GM12878 (cell line): ENCODE measurements around the gene TUT1. TPM values are rescaled to one million over a fixed set of nuclear protein-coding genes. Genes with fewer than 3 reads are reported as not detected.

Experiments used
- ATAC-seq: fragments of 200-7000 bp; cut with Tn5 transposase; 3 replicates; pipeline ENCODE4 v1.9.1; 2020; ENCODE audit warnings: mild to moderate bottlenecking, moderate library complexity
- BruUV-seq: library from RNA; stranded (reverse); fragments of 400-500 nt; replicated peaks from 2 replicates; lab custom pipeline; 2021; lab: Mats Ljungman, UMichigan
- CTCF ChIA-PET: fragments of 300-600 bp; sonication (Branson Sonifier 250); formaldehyde crosslinking; extraction: SDS; loops from one replicate; lab custom pipeline; 2021; ENCODE audit warnings: inconsistent platforms; lab: Yijun Ruan, JAX
- POLR2A ChIA-PET: fragments of 350-600 bp; formaldehyde crosslinking; extraction: SDS; loops from one replicate; lab custom pipeline; 2021; ENCODE audit warnings: inconsistent platforms; lab: Charles Lee
- RAD21 ChIA-PET: fragments of 300-600 bp; sonication (Branson Sonifier 250); formaldehyde crosslinking; loops from one replicate; lab custom pipeline; 2023; ENCODE audit warnings: antibody characterized with exemption; ENCODE audit not compliant: unreplicated experiment; lab: Charles Lee
- SMC1A ChIA-PET: fragments of 300-600 bp; sonication (Branson Sonifier 250); formaldehyde crosslinking; loops from one replicate; lab custom pipeline; 2023; ENCODE audit not compliant: unreplicated experiment, uncharacterized antibody; lab: Charles Lee
- DNase-seq: peaks from one replicate; pipeline ENCODE4 v3.0.0-alpha.2; 2011; ENCODE audit warnings: low read depth, low spot score
- FAIRE-seq: peaks from 3 replicates; lab custom pipeline; 2011; peaks lifted over from hg19 to GRCh38; lab: Jason Lieb, UNC
- H2AFZ ChIP-seq: 2 replicates; pipeline ENCODE4 v1.6.0; 2011; ENCODE audit warnings: low read depth, low read length, control low read depth; ENCODE audit not compliant: control insufficient read depth
- H3K27ac ChIP-seq: 2 replicates; pipeline ENCODE4 v1.5.1; 2011; ENCODE audit warnings: control low read depth; ENCODE audit not compliant: control insufficient read depth, insufficient read depth
- H3K27me3 ChIP-seq, 2 experiments: replicated peaks in 1 of 2; 2 replicates each; pipeline versions ENCODE4 v1.6.0 to v1.6.1; 2011; ENCODE audit warnings: low read length in 1 of 2; ENCODE audit not compliant: control insufficient read depth in 2 of 2, insufficient read depth in 2 of 2
- H3K36me3 ChIP-seq, 2 experiments: 2 replicates each; pipeline ENCODE4 v1.5.1; 2011; ENCODE audit warnings: low read length in 1 of 2; ENCODE audit not compliant: control insufficient read depth in 2 of 2, insufficient read depth in 2 of 2
- H3K4me1 ChIP-seq: 2 replicates; pipeline ENCODE4 v1.6.1; 2011; ENCODE audit warnings: mild to moderate bottlenecking, low read length, moderate library complexity, mixed read lengths; ENCODE audit not compliant: control insufficient read depth, insufficient read depth
- H3K4me2 ChIP-seq: 2 replicates; pipeline ENCODE4 v1.6.0; 2011; ENCODE audit warnings: control low read depth; ENCODE audit not compliant: control insufficient read depth, insufficient read depth
- H3K4me3 ChIP-seq: fragments of 200-600 bp; sonication (generic); 2 replicates; pipeline ENCODE4 v1.5.1; 2016
- H3K79me2 ChIP-seq: 2 replicates; pipeline ENCODE4 v1.6.0; 2011; ENCODE audit warnings: low read length; ENCODE audit not compliant: control insufficient read depth, insufficient read depth
- H3K9ac ChIP-seq: 2 replicates; pipeline ENCODE4 v1.8.0; 2011; ENCODE audit warnings: low read length, control low read depth, mixed read lengths; ENCODE audit not compliant: control insufficient read depth, insufficient read depth
- H3K9me3 ChIP-seq: replicated peaks from 3 replicates; pipeline ENCODE4 v1.5.1; 2011; ENCODE audit warnings: mild to moderate bottlenecking, low read length; ENCODE audit not compliant: control insufficient read depth, insufficient read depth
- H4K20me1 ChIP-seq: 2 replicates; pipeline ENCODE4 v1.6.0; 2011; ENCODE audit not compliant: control insufficient read depth, insufficient read depth
- BCL11A ChIP-seq: IDR thresholded peaks from 2 replicates; pipeline ENCODE4 v1.6.1; 2011; ENCODE audit warnings: low read depth, low read length
- EZH2 ChIP-seq: IDR thresholded peaks from 2 replicates; pipeline ENCODE4 v1.6.1; 2012; ENCODE audit warnings: low read depth, mild to moderate bottlenecking, control low read depth, inconsistent platforms, low read length, borderline replicate concordance; ENCODE audit not compliant: control insufficient read depth
- FOXK2 ChIP-seq: fragments of 450-650 bp; IDR thresholded peaks from 2 replicates; pipeline ENCODE4 v1.6.1; 2017; ENCODE audit warnings: mild to moderate bottlenecking, moderate library complexity
- LARP7 ChIP-seq: fragments of 450-650 bp; IDR thresholded peaks from 2 replicates; pipeline ENCODE4 v1.6.1; 2017; ENCODE audit warnings: mild to moderate bottlenecking
- MYC ChIP-seq: IDR thresholded peaks from 2 replicates; pipeline ENCODE4 v1.6.1; 2011; ENCODE audit warnings: mild to moderate bottlenecking, low read length, moderate library complexity, inconsistent platforms; ENCODE audit not compliant: insufficient read depth, insufficient replicate concordance, insufficient read length, severe bottlenecking
- NR2C2 ChIP-seq: IDR thresholded peaks from 2 replicates; pipeline ENCODE4 v1.6.1; 2011; ENCODE audit warnings: borderline replicate concordance, low read depth; ENCODE audit not compliant: control insufficient read depth, insufficient read length
- RB1 ChIP-seq: fragments of 450-650 bp; formaldehyde crosslinking; IDR thresholded peaks from 2 replicates; pipeline ENCODE4 v1.6.1; 2017; ENCODE audit warnings: mild to moderate bottlenecking, borderline replicate concordance
- RFX5 ChIP-seq: IDR thresholded peaks from 2 replicates; pipeline ENCODE4 v1.6.1; 2011; ENCODE audit warnings: low read depth, low read length, improper control_type of control experiment
- RUNX3 ChIP-seq: IDR thresholded peaks from 2 replicates; pipeline ENCODE4 v1.6.1; 2012; ENCODE audit warnings: low read length, inconsistent platforms
- SIN3A ChIP-seq: IDR thresholded peaks from 2 replicates; pipeline ENCODE4 v1.6.1; 2012; ENCODE audit warnings: low read depth, low read length, improper control_type of control experiment
- SIX5 ChIP-seq: IDR thresholded peaks from 2 replicates; pipeline ENCODE4 v1.6.1; 2011; ENCODE audit warnings: mild to moderate bottlenecking, low read depth, low read length, moderate library complexity; ENCODE audit not compliant: severe bottlenecking
- STAT3 ChIP-seq: IDR thresholded peaks from 2 replicates; pipeline ENCODE4 v1.6.1; 2011; ENCODE audit warnings: low read depth, low read length, improper control_type of control experiment
- SUZ12 ChIP-seq: fragments of 200-600 bp; sonication (generic); IDR thresholded peaks from one replicate; pipeline ENCODE4 v1.6.1; 2018; ENCODE audit warnings: antibody characterized with exemption, mild to moderate bottlenecking; ENCODE audit not compliant: unreplicated experiment
- TAF1 ChIP-seq: IDR thresholded peaks from 2 replicates; pipeline ENCODE4 v1.6.1; 2011; ENCODE audit warnings: mild to moderate bottlenecking, low read depth, low read length, borderline replicate concordance
- TCF3 ChIP-seq: IDR thresholded peaks from 2 replicates; pipeline ENCODE4 v1.6.1; 2012; ENCODE audit warnings: low read depth, mild to moderate bottlenecking, low read length, borderline replicate concordance; ENCODE audit not compliant: insufficient read depth
- ZBED1 ChIP-seq: IDR thresholded peaks from 2 replicates; pipeline ENCODE4 v1.6.1; 2016; ENCODE audit warnings: borderline replicate concordance
- ZNF217 ChIP-seq: fragments of 450-650 bp; IDR thresholded peaks from 2 replicates; pipeline ENCODE4 v1.6.1; 2017; ENCODE audit warnings: antibody characterized with exemption, mild to moderate bottlenecking
- WGBS: methylation state at CpG from one replicate; pipeline ENCODE4 v1.1.6; 2016; ENCODE audit warnings: low lambda C conversion rate; ENCODE audit not compliant: insufficient replicate concordance, insufficient coverage; ENCODE audit errors: missing lambda C conversion rate; 5-methylcytosine and 5-hydroxymethylcytosine counted together
- in situ Hi-C: fragments of 300-500 bp; cut with MboI; formaldehyde crosslinking; loops from 9 replicates; pipeline ENCODE4 v1.14.3; 2018; ENCODE audit warnings: mixed read lengths
- intact Hi-C: fragments of 100-400 bp; cut with micrococcal nuclease; formaldehyde crosslinking; loops from one replicate; pipeline ENCODE4 v1.14.2; 2022; ENCODE audit not compliant: unreplicated experiment
- polyA plus RNA-seq, 11 experiments: library from polyadenylated mRNA; depleted of rRNA in 4 of 11; unstranded in 6 of 11; stranded (reverse) in 5 of 11; fragments of >200 nt; fragmentation: Nextera tagmentation in 4 of 11; fragmentation: Illumina TruSeq in 1 of 11; extraction: Ambion mirVana in 4 of 11; extraction: Trizol in 1 of 11; gene quantifications; 1 replicate in 1 of 11; 2 replicates in 10 of 11; pipeline versions ENCODE4 v1.2.1 to v1.2.3, GENCODE V29; 2011 to 2016; ENCODE audit warnings: inconsistent platforms in 2 of 11, missing spikeins in 2 of 11, low read depth in 1 of 11
- total RNA-seq, 4 experiments: library from RNA; depleted of rRNA in 3 of 4; stranded (reverse); fragments of >200 nt in 3 of 4; fragmentation: Illumina TruSeq in 1 of 4; extraction: Trizol in 1 of 4; gene quantifications; 2 replicates each; pipeline versions ENCODE4 v1.2.1 to v1.2.3, GENCODE V29; 2013 to 2021
- TF ChIP-seq, protein P1 (sequence below): fragments of 450-650 bp; IDR thresholded peaks from 2 replicates; pipeline ENCODE4 v1.6.1; 2017; ENCODE audit warnings: low read depth, mild to moderate bottlenecking, moderate library complexity
- TF ChIP-seq, protein P2 (sequence below): IDR thresholded peaks from 2 replicates; pipeline ENCODE4 v1.6.1; 2011; ENCODE audit warnings: low read depth, low read length, improper control_type of control experiment, borderline replicate concordance
- TF ChIP-seq, protein P3 (sequence below): IDR thresholded peaks from 2 replicates; pipeline ENCODE4 v1.6.1; 2011; ENCODE audit warnings: mild to moderate bottlenecking, low read depth, low read length, moderate library complexity; ENCODE audit not compliant: insufficient replicate concordance

TUT1 gene
- total and polyA plus RNA-seq, 10 of the 15 experiments (the other 5 are each of a cell fraction or from before 2014, with no cell fraction given), result 1.1 to 29.9 (median 16.2) TPM

DNA sequence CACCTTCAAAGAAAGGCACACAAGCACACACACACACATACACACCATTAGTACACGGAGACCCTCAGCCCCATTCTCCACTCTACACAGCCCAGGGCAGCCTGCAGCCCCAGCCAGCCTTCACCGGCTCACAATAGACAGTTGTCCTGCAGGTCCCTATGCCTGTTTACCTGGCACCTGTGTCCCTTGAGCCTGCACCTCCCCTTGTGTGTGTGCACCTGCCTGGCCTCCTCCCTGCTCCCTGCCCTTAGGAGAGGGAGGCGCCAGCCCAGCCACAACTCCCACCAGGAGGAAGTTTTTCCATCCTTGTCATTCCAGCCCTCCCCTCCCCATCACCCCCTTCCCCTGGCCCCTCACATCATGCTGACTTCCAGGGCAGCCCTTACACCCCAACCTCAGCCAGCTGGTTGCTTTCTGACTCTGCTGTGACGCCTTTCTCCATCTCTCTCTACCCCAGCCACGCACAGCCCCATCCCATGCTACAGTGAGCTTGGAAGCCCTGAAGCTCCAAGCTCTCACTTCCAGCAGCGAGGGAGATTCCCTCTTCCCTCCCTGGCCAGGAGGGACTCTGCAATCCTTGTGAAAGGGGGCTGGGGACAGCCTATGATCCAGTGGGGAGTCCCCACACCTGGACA, 49.1 kb downstream of the TUT1 start:
- ChIA-PET SMC1A (interaction anchor here (0.8 to 7.0 kb wide), 26 partner anchors 14 to 163 kb away, joined by 3 to 212 read pairs (median 4); partner anchors contain the start of genes C11orf98, CSKMT, EEF1G and SCGB1A1), CTCF (interaction anchor here (0.6 to 9.0 kb wide), 38 partner anchors 8 to 460 kb away, joined by 3 to 280 read pairs (median 6); partner anchors contain the start of genes EEF1G, MTA2, SCGB1A1 and TAF6L), POLR2A (interaction anchor here (0.5 to 10.3 kb wide), 15 partner anchors 14 to 314 kb away, joined by 3 to 188 read pairs (median 4); partner anchors contain the start of genes B3GAT3, EEF1G, INTS5 and TUT1), RAD21 (interaction anchor here (0.6 to 9.1 kb wide), 24 partner anchors 14 to 1780 kb away, joined by 3 to 313 read pairs (median 8); partner anchors contain the start of genes C11orf98, CSKMT, EEF1G and LBHD1)
- Histone ChIP-seq H3K4me3 (peak overlapping the region; percentile 51; the same call in 1 of the 2 replicates), H4K20me1 (no peaks in the 10 kb centered on the region; the same call in 1 of the 2 replicates), H3K27ac (peak overlapping the region; percentile 95), H3K9ac (peak overlapping the region; percentile 51), H3K36me3 (no peaks in the 10 kb centered on the region), H2AFZ (peak overlapping the region; percentile 53), H3K27me3 (no peaks in the 10 kb centered on the region; a peak in 1 of 4 replicates), H3K9me3 (no peaks in the 10 kb centered on the region), H3K4me2 (peak overlapping the region; percentile 97), H3K79me2 (peaks cover 76% of the 10 kb centered on the region), H3K4me1 (peaks cover 77% of the 10 kb centered on the region)
- BruUV-seq, result no TSS peak
- 18% methylated on average over 5 of the region's 6 CpGs for WGBS
- no peak for ATAC-seq
- FAIRE-seq, result no peak
- in situ Hi-C loops, result no loop called here
- no peak for DNase-seq
- intact Hi-C loops, result loop anchor here (5.0 kb wide), 1 partner anchor 100 kb away; no protein-coding TSS in a partner anchor
- TF ChIP-seq MYC, result no peak
- TF ChIP-seq ZNF217, result no peak
- TF ChIP-seq ZBED1, result no peak
- TF ChIP-seq, protein P1, sequence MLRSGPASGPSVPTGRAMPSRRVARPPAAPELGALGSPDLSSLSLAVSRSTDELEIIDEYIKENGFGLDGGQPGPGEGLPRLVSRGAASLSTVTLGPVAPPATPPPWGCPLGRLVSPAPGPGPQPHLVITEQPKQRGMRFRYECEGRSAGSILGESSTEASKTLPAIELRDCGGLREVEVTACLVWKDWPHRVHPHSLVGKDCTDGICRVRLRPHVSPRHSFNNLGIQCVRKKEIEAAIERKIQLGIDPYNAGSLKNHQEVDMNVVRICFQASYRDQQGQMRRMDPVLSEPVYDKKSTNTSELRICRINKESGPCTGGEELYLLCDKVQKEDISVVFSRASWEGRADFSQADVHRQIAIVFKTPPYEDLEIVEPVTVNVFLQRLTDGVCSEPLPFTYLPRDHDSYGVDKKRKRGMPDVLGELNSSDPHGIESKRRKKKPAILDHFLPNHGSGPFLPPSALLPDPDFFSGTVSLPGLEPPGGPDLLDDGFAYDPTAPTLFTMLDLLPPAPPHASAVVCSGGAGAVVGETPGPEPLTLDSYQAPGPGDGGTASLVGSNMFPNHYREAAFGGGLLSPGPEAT, result 0 out of 2 replicates have a peak, but pooled peaks have one; percentile 12
- TF ChIP-seq TAF1, result no peak
- TF ChIP-seq SUZ12, result no peak
- TF ChIP-seq NR2C2, result no peak
- TF ChIP-seq, protein P2, sequence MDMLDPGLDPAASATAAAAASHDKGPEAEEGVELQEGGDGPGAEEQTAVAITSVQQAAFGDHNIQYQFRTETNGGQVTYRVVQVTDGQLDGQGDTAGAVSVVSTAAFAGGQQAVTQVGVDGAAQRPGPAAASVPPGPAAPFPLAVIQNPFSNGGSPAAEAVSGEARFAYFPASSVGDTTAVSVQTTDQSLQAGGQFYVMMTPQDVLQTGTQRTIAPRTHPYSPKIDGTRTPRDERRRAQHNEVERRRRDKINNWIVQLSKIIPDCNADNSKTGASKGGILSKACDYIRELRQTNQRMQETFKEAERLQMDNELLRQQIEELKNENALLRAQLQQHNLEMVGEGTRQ, result no peak
- TF ChIP-seq RUNX3, result 0 out of 2 replicates have a peak, but pooled peaks have one; percentile 14
- TF ChIP-seq FOXK2, result no peak
- TF ChIP-seq EZH2, result no peak
- peak; percentile 12; the same call in 1 of the 2 replicates for TF ChIP-seq LARP7
- TF ChIP-seq STAT3, result no peak
- no peak for TF ChIP-seq SIX5
- TF ChIP-seq BCL11A, result no peak
- TF ChIP-seq, protein P3, sequence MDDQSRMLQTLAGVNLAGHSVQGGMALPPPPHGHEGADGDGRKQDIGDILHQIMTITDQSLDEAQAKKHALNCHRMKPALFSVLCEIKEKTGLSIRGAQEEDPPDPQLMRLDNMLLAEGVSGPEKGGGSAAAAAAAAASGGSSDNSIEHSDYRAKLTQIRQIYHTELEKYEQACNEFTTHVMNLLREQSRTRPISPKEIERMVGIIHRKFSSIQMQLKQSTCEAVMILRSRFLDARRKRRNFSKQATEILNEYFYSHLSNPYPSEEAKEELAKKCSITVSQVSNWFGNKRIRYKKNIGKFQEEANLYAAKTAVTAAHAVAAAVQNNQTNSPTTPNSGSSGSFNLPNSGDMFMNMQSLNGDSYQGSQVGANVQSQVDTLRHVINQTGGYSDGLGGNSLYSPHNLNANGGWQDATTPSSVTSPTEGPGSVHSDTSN, result no peak
- TF ChIP-seq SIN3A, result 0 out of 2 replicates have a peak, but pooled peaks have one; percentile 1
- 0 out of 2 replicates have a peak, but pooled peaks have one; percentile 5 for TF ChIP-seq TCF3
- no peak for TF ChIP-seq RFX5
- no peak for TF ChIP-seq RB1
